GM21717 (cell line): ENCODE data around the gene TCP11L2.
"Not testable (repeated sequence)": the region's sequence is repeated elsewhere in the genome, so short reads cannot be mapped to it uniquely, and the experiment has no call there.

ENCODE experiments used
- ATAC-seq: cut with Tn5 transposase; IDR thresholded peaks from one replicate; pipeline ENCODE4 v1.9.1; 2021; ENCODE audit warnings: mild to moderate bottlenecking, moderate library complexity; ENCODE audit not compliant: unreplicated experiment

The TCP11L2 gene

DNA sequence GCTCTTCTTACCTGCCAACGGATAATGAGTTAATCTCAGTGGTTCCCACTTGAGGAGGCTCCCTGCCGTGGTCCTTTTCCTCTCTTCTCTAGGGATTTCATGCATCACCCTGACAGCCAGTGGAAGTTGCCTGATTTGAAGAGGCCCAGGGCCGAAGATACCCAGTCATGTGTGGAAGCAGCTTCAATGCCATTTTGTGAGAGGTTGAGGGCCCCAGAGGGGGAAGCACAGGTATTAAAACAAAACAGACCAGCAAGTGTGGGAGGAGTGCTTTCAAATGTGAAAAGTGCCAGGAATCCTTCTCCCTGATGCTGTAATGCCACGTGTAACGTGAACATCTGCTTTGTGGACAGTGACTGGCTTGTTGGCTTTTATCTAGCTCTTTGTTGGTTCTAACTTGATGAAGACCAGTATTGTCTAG is 1.5 kb downstream of the TCP11L2 start:
- ATAC-seq: no peak

DNA sequence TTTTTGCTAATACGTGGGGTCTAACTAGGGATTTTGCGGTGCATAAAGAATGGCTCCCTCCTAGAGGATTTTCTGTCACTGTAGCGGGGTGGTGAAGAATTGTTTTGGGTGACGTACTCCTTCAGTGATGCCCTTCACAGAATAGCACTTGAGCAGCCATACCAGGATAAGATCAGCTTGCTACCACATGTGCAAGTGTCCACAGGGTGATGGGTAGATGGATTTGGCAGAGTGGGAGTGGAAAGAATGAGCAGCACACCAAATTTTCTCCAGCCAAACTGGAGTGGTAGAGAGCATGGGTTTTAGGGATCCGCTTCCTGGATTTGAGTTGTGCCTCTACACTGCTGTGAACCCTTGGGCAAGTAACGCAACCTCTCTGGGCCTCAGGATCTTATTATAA is 2.3 kb downstream of the TCP11L2 start:
- ATAC-seq: no peak

- no peak for ATAC-seq
These were observed 2.8 kb downstream of the TCP11L2 start for GRCh38 chr12:106305376-106305775.

- no peak for ATAC-seq
These were observed 4.6 kb downstream of the TCP11L2 start for GRCh38 chr12:106307181-106307580.

DNA sequence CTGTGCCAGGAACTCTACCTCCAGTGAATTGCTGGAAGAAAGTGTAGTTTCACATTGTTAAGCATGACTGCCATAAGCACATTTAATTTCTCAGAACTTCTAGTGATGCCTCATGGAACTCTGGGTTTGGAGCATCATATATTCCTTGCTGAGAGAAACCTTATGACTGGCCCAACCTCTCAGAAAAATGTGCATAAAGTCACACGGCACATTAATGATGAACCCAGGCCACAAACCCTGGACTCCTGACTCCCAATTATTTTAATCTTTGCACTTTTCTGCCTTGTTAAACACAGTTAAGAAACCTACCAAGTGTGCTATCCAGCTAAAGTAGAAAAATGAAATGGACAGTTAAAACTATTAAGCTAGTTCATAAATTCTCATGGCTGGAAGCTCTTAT is 5.6 kb downstream of the TCP11L2 start:
- ATAC-seq: no peak

DNA sequence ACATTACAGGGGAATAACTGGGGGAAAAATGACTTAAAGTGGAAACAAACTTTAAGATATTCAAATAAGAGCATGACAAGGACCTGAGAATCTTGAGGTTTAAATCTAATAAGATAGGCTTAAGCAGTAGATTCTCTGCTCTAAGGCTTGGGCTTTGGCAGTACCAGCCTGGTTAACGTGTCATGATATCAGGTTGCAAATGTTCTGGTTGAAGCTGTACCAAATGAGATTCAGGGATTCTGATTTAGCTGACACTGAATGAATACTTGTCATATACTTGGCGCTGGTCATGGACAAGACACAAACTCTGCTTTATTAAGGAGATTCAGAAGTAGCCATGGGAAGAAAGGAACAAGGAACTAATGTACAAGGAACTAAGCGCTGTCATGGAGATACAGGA is 6.1 kb downstream of the TCP11L2 start:
- no peak for ATAC-seq

- no peak for ATAC-seq
These were observed 7.4 kb downstream of the TCP11L2 start for GRCh38 chr12:106309671-106310505.

DNA sequence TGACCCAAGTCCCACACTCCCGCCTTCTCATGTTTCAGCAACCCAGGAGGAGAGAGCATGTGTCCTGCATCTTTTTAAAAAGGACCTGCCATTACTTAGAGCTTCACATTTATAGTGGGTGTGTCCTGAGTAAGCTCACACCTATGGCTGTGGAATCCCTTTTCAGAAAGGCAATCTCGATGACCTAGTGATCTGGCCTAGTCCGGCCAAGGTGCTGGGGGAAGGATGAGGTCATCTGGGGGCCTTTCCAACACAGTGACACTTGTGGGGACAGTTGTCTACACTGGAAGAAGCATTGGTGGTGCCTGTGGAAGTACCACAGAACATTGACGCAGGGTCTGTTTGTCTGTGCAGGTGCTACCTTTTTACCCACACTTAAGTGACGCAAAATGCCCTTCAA is 8.2 kb downstream of the TCP11L2 start:
- ATAC-seq: no peak

DNA sequence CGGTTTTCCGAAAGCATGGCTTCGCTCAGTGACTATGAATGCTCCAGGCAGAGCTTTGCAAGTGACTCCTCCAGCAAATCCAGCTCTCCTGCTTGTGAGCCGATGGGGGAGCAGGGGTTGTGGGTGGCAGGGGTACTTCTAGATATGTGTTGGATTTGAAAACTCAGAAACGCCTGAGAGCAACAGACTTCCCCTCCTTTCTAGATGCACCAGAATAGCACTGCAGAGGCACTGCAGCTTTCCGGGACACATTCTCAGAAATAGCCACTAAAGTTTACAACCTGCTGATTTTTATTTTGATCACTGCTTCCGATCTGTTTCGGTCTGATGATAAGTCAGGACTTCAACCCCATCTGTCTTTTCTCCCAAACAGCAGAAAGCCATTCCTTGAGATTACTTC is 8.6 kb downstream of the TCP11L2 start:
- ATAC-seq: no peak

DNA sequence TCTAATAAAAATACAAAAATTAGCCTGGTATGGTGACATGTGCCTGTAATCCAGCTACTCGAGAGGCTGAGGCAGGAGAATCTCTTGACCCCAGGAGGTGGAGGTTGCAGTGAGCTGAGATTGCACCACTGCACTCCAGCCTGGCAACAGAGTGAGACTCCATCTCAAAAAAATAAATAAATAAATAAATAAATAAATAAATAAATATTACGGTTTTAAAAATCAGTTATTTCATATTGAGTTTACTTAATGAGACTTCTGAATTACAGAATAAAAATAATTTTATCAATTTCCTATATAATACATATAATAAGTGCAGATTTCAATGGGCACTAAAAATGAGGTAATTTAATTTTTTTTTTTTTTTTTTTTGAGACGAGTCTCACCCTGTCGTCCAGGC is 10.9 kb downstream of the TCP11L2 start:
- ATAC-seq: not testable (repeated sequence)

DNA sequence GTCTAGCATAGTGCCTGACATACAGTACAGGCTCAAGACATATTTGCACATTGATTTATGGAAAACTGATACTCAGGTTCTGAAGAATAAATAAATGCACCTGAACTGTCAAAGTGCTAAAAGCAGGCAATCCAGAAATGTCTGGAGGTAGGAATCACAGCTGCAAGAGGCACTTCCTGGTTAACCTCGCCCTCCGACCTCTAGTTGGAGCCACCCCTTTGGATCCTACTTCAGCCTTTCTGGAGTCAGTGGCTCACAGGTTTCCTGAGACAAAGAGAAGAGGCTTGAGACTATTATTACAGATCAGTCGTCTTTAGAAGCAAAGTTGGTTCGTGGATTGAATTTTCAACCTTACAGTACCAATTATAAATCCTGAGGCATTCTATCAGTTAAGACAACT is 13.0 kb downstream of the TCP11L2 start:
- no peak for ATAC-seq

DNA sequence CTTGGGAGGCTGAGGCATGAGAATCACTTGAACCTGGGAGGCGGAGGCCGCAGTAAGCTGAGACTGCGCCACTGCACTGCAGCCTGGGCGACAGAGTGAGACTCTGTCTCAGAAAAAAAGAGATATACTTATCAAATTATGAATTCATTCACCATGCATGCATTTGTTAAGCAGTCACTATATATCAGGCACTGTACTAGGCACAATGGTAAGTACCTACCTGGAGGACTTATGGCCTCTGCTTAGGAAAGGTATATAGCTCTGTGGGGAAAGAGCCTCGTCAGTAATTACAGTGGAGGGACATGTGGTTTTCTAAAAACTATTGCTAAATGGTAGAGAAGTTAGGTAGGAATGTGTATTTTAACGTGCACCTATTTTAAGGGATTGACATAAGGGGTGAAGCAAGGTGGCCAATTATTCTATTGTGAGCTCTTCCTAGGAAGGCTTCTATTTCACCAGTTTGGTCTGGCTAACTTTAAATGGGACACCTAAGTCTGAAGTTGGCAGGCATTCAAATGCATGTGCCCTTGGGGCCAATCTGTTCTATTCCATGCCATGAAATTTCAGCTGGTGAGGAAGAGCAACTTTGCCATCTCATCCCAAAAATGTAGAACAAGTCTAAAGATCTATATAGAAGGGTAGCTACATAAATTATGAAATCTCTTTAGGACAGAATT is 15.0 kb downstream of the TCP11L2 start:
- ATAC-seq: no peak

DNA sequence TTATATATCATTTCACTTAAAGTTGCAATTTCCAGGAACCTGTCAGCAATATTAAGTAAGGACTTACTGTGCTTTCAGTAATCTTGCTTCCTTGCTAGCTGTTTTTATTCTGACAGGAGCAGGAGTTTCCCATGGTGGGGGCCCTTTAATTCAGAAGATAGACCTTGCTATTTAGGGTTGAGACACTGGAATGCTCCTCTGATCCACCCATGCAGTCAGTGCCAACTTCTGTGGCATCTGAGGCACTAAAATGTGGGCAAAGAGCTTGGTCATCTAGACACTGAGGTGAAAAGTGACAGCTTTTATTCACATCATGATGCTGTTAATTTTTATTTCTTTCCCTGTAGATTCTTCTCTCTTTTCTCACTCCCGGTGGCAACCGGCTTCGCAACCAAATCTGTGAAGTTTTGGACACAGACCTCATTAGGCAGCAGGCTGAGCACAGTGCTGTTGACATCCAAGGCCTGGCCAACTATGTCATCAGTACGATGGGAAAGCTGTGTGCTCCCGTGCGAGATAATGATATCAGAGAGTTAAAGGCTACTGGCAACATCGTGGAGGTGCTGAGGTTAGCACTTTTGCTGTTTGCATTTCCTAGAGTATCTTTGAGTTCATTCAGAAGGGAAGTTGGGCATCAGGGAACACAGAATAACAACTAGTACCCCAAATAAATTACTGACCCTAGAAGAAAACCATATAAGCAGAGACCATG is 18.8 kb downstream of the TCP11L2 start:
- ATAC-seq: no peak

DNA sequence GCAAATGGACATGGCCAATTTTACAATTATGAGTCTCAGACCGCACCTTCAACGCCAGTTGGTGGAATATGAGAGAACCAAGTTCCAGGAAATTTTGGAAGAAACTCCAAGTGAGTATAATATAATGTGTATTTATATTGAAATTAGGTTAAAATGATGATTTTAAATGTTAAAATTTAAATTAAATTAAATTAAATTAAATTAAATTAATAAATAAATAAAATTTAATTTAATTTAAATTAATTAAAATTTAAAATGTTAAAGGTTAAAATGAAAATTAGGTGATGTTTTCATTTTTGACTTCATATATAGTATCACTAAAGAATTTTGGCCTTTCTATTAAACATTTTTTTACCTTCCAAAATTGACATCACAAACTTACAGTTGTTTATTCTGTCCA is 21.0 kb downstream of the TCP11L2 start:
- ATAC-seq: no peak

DNA sequence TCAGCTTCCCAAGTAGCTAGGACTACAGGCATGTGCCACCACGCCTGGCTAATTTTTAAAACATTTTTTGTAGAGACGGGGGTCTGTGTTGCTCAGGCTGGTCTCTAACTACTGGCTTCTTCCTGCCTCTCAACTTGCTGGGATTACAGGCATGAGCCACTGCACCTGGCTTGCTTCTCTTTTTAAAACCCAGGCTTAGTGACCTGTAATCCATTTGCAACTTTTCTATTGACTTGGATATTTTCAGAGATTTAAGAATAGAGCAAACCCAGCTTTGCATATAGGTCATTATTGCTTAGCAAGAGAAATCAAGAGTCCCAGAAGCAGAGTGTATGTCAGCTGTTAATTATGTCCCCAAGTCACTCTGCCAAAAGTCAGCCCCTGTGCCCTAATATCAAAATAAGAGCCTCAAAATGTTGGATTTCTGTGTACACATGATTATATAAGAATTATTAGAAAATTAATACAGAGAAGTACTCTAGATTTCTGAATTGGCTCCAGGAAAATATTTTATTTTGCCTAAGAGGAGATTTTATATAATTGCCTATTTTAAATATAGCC is 24.9 kb downstream of the TCP11L2 start:
- ATAC-seq: no peak

DNA sequence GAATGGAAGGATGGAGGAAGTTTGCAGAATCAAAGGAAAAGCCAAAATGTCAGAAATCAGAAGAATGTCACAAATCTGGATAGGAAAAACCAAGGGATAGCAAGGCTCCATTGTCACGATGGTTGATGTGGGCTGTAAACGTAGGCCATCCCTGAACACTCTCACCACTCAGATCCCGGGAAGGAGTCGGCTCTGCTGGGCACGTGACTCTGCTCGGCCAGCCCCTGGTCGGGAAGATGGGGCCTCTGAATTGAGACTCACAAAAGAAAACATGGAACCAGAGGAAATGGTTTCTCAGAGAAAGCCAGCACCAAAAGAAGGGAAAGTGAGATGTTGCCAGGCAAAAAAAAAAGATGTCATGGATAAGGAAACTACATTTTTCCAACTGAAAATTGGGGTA is 26.2 kb downstream of the TCP11L2 start:
- ATAC-seq: no peak

GRCh38 chr12:106329231-106329982 is 26.9 kb downstream of the TCP11L2 start:
- ATAC-seq: no peak

GRCh38 chr12:106331599-106331998 is 29.1 kb downstream of the TCP11L2 start:
- ATAC-seq: no peak

- no peak for ATAC-seq
These were observed 30.0 kb downstream of the TCP11L2 start for GRCh38 chr12:106332536-106332935.

GRCh38 chr12:106333010-106333409 is 30.5 kb downstream of the TCP11L2 start:
- no peak for ATAC-seq

DNA sequence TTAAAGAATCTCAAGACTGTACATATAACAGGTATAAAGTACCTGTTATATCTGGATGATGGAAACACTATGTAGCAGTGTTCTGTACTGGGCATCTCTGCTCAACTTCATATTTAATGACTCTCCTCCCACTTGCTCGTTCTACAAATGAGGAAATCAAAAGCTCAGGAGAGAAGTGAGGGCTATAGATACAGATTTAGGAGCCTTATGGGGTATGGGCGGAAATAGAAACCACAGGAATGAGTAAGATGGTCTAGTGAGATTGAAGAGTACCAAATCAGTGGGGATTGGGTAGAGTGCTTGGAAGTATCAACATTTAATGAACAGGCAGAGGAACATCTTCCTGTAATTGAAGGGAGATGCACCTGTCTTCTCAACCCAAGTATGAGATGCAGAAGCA is 31.2 kb downstream of the TCP11L2 start:
- ATAC-seq: no peak
